Fibroblast of lung (primary cell): ENCODE data around the gene UNC45A. TPM values are rescaled to one million over a fixed set of nuclear protein-coding genes. Genes with fewer than 3 reads are reported as not detected.

Experiments
- DNase-seq, 2 donors: peaks; one replicate each; pipeline versions ENCODE4 v3.0.0 to v3.0.0-alpha.2; 2010; ENCODE audit warnings: low read depth in 2 of 2
- H2AFZ ChIP-seq: 2 replicates; pipeline ENCODE4 v1.5.1; 2012; ENCODE audit warnings: low read length, control low read depth, inconsistent platforms
- H3K27ac ChIP-seq: 2 replicates; pipeline ENCODE4 v1.5.1; 2011; ENCODE audit warnings: low read length, control low read depth; ENCODE audit not compliant: insufficient read depth
- H3K27me3 ChIP-seq: 2 replicates; pipeline ENCODE4 v1.5.1; 2011; ENCODE audit warnings: mild to moderate bottlenecking, low read length; ENCODE audit not compliant: control insufficient read depth, insufficient read depth
- H3K36me3 ChIP-seq: 2 replicates; pipeline ENCODE4 v1.5.1; 2011; ENCODE audit warnings: low read length; ENCODE audit not compliant: control insufficient read depth, insufficient read depth
- H3K4me1 ChIP-seq: 2 replicates; pipeline ENCODE4 v1.5.1; 2011; ENCODE audit warnings: low read length; ENCODE audit not compliant: control insufficient read depth, insufficient read depth; ENCODE audit errors: extremely low read depth
- H3K4me2 ChIP-seq: 2 replicates; pipeline ENCODE4 v1.5.1; 2011; ENCODE audit warnings: low read length, control low read depth; ENCODE audit not compliant: insufficient read depth; ENCODE audit errors: extremely low read depth
- H3K4me3 ChIP-seq, 4 experiments: fragments of 200-600 bp in 1 of 4; sonication (generic) in 1 of 4; replicated peaks in 1 of 4; 2 replicates each; pipeline ENCODE4 v1.5.1; 2011 to 2016; ENCODE audit warnings: low read length in 4 of 4, low read depth in 3 of 4, mild to moderate bottlenecking in 3 of 4, control low read depth in 2 of 4, inconsistent platforms in 1 of 4, mixed read lengths in 1 of 4; ENCODE audit not compliant: insufficient read depth in 1 of 4; ENCODE audit errors: control extremely low read depth in 1 of 4
- H3K79me2 ChIP-seq: 2 replicates; pipeline ENCODE4 v1.5.1; 2012; ENCODE audit warnings: mild to moderate bottlenecking, low read length, inconsistent platforms; ENCODE audit not compliant: control insufficient read depth, insufficient read depth
- H3K9ac ChIP-seq: 2 replicates; pipeline ENCODE4 v1.5.1; 2011; ENCODE audit warnings: mild to moderate bottlenecking, low read length, control low read depth; ENCODE audit not compliant: insufficient read depth
- H3K9me3 ChIP-seq: 2 replicates; pipeline ENCODE4 v1.5.1; 2012; ENCODE audit warnings: low read depth, low read length; ENCODE audit not compliant: control insufficient read depth, insufficient read depth
- H4K20me1 ChIP-seq: 2 replicates; pipeline ENCODE4 v1.5.1; 2011; ENCODE audit warnings: low read length; ENCODE audit not compliant: control insufficient read depth, insufficient read depth; ENCODE audit errors: extremely low read depth
- EZH2 ChIP-seq: IDR thresholded peaks from 2 replicates; pipeline ENCODE4 v1.5.1; 2012; ENCODE audit warnings: low read length, control low read depth, mild to moderate bottlenecking; ENCODE audit errors: missing control alignments
- polyA plus RNA-seq, 2 donors: library from polyadenylated mRNA; depleted of rRNA in 1 of 2; stranded (reverse) in 1 of 2; unstranded in 1 of 2; fragments of >200 nt; gene quantifications; 2 replicates each; pipeline ENCODE4 v1.2.1, GENCODE V29; 2011 to 2012; ENCODE audit warnings: missing spikeins in 1 of 2
- total RNA-seq: library from RNA; depleted of rRNA; stranded (reverse); fragments of >200 nt; gene quantifications from 2 replicates; pipeline ENCODE4 v1.2.1, GENCODE V29; 2014
- TF ChIP-seq, protein P1 (sequence below), 2 donors: IDR thresholded peaks in 1 of 2; conservative IDR thresholded peaks in 1 of 2; 1 replicate in 1 of 2; 2 replicates in 1 of 2; pipeline ENCODE4 v1.5.1; 2011 to 2012; ENCODE audit warnings: low read length in 2 of 2, control low read depth in 1 of 2, inconsistent platforms in 1 of 2, low read depth in 1 of 2, mild to moderate bottlenecking in 1 of 2

UNC45A gene
- total and polyA plus RNA-seq, 2 donors (not counting 1 experiment from before 2014, with no cell fraction given) = 41.7 to 104 TPM

DNA sequence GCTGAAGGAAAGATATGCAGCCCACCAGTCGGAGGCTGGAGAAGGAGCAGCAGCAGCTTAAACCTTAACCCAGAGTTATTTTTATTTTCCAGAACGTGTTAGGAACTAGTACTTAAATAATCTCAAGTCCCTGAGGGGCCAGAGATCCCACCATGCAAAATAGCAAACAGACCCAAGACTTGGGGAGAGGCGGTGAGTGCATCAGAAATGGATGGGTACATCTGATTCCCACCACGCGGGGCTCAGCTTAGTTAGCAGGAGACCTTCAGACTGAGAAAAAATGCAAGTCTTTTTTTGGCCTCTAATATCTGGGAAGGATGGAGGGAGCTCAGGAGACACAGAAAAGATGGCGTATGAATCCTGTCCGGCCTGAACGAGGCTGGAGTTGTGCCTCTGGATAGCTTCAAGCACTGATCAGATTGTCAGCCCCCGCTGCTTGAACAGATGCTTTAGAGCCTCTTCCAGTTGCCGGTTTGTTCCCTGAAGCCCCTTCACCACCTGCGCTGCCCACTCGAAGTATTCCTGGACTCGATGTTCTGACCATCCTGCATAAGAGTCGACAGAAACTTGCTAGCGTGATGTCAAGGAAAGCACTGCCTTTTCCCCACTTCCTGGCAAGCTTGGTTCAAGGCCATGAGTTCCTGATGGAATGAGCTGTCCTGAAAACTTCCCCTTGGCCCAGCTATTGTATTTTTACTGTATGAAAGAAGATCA lies 4.1 kb upstream of the UNC45A start:
- Histone ChIP-seq H3K36me3 (no peaks in the 10 kb centered on the region), H3K27me3 (no peaks in the 10 kb centered on the region), H3K4me1 (peaks cover 14% of the 10 kb centered on the region), H4K20me1 (no peaks in the 10 kb centered on the region), H3K9ac (no peak overlapping the region), H3K4me3 (peak overlapping the region in 2 of 4 experiments; percentile 71 to 80), H3K79me2 (peaks cover 7% of the 10 kb centered on the region), H3K4me2 (peak overlapping the region; percentile 65), H3K27ac (peak overlapping the region; percentile 68), H2AFZ (no peak overlapping the region), H3K9me3 (no peaks in the 10 kb centered on the region)
- no peak for DNase-seq
- TF ChIP-seq, protein P1, sequence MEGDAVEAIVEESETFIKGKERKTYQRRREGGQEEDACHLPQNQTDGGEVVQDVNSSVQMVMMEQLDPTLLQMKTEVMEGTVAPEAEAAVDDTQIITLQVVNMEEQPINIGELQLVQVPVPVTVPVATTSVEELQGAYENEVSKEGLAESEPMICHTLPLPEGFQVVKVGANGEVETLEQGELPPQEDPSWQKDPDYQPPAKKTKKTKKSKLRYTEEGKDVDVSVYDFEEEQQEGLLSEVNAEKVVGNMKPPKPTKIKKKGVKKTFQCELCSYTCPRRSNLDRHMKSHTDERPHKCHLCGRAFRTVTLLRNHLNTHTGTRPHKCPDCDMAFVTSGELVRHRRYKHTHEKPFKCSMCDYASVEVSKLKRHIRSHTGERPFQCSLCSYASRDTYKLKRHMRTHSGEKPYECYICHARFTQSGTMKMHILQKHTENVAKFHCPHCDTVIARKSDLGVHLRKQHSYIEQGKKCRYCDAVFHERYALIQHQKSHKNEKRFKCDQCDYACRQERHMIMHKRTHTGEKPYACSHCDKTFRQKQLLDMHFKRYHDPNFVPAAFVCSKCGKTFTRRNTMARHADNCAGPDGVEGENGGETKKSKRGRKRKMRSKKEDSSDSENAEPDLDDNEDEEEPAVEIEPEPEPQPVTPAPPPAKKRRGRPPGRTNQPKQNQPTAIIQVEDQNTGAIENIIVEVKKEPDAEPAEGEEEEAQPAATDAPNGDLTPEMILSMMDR (conservative IDR thresholded peaks at IDR 0.05 in 1 of 2, IDR thresholded peaks at IDR 0.05 in 1 of 2; ENCODE audit: low read depth in 1 of 2, low read length in 2 of 2) = no peak
- no peak for TF ChIP-seq EZH2

DNA sequence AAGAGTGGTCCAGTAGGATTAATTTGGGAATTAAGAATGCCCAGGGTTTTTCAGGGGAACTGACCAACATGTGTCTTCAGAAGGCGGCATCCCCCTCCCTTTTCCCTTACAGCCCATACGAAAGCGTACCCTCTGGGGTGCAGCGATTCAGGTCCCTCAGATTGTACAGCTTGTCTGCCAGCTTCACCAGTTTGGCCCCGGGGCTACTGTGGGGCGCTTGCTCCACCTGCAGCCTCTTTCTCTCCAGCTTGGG lies 3.6 kb upstream of the UNC45A start:
- H2AFZ ChIP-seq = no peak overlapping the region
- no peaks in the 10 kb centered on the region for H3K27me3 ChIP-seq
- peak overlapping the region; percentile 100 for H3K4me2 ChIP-seq
- peaks cover 17% of the 10 kb centered on the region for H3K4me1 ChIP-seq
- no peak overlapping the region for H3K9ac ChIP-seq
- peak overlapping the region in 3 of 4 experiments; percentile 70 to 88 (median 80) for H3K4me3 ChIP-seq
- H3K27ac ChIP-seq = no peak overlapping the region
- DNase-seq = no peak
- no peaks in the 10 kb centered on the region for H3K9me3 ChIP-seq
- H3K36me3 ChIP-seq = no peaks in the 10 kb centered on the region
- no peak for TF ChIP-seq EZH2
- TF ChIP-seq, protein P1 (conservative IDR thresholded peaks at IDR 0.05 in 1 of 2, IDR thresholded peaks at IDR 0.05 in 1 of 2; ENCODE audit: low read depth in 1 of 2, low read length in 2 of 2) = no peak
- peaks cover 11% of the 10 kb centered on the region for H3K79me2 ChIP-seq
- no peaks in the 10 kb centered on the region for H4K20me1 ChIP-seq

DNA sequence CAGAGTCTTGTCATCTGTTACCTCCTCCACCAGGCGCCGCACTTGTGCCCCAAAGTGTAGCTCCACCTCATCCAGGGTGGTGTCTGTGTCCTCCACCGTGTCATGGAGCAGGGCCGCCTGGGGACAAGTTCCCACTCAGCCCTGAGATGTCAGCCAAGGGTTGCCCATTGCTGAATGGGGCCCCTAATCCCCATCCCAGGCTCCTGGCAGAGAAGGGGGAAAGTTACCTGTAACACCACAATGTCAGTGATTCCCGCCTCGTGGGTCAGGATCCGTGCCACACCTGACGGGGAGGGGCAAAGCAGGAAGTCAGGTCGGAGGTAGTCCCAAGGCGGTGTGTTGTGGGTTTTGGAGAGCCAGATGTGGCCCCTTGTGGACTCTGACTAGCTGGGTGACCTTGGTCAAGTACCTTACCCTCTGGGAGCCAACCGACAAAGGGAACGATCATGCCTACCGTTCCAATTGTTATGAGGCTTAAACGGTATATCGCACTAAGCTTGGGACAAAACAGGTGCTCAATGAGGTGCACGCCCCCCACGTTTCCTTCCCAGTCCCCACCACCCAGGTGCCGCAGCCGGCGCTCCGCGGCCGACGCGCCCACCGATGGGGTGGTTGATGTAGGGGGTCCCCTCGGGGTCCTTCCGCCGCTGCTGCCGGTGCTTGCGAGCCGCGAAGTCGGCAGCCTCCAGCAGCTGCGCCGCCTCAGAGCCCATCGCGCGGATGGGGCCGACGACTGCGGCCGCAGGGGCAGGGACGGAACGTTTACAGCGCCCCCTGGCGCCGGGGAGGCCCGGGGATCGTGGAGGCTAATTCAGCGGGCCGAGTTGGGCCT lies 3.0 kb upstream of the UNC45A start, which contains the start of gene HDDC3:
Gene HDDC3, minus strand, starts transcription at position 722 of the 832 bp plus-strand sequence. Its CDS starts 9 bp downstream, at position 713.
- TF ChIP-seq, protein P1 (conservative IDR thresholded peaks at IDR 0.05 in 1 of 2, IDR thresholded peaks at IDR 0.05 in 1 of 2; ENCODE audit: low read depth in 1 of 2, low read length in 2 of 2) = peak; percentile 78 to 81
- TF ChIP-seq EZH2 = no peak

More for the DNA sequence above, 3.0 kb upstream of the UNC45A start, which contains the start of gene HDDC3:
- peak within 1 kb of the TSS; percentile 70 to 88 (median 76) for H3K4me3 ChIP-seq
- peak within 1 kb of the TSS; percentile 84 for H2AFZ ChIP-seq
- peak; percentile 72 to 81 for DNase-seq
- H3K36me3 ChIP-seq = no peaks in the 10 kb centered on the region
- no peaks in the 10 kb centered on the region for H4K20me1 ChIP-seq
- H3K79me2 ChIP-seq = peaks cover 17% of the 10 kb centered on the region
- peak within 1 kb of the TSS; percentile 22 for H3K27ac ChIP-seq
- peak within 1 kb of the TSS; percentile 100 for H3K4me2 ChIP-seq
- no peaks in the 10 kb centered on the region for H3K27me3 ChIP-seq
- peak within 1 kb of the TSS; percentile 62 for H3K9ac ChIP-seq
- no peaks in the 10 kb centered on the region for H3K9me3 ChIP-seq
- peaks cover 21% of the 10 kb centered on the region for H3K4me1 ChIP-seq
